GM15510 (cell line): Measurements from ENCODE around the gene ZDHHC6.

ENCODE experiments used
- POLR2A ChIP-seq: IDR thresholded peaks from 3 replicates; pipeline ENCODE4 v1.6.1; 2011; ENCODE audit warnings: borderline replicate concordance; ENCODE audit not compliant: insufficient read length; ENCODE audit errors: extremely low read depth

The ZDHHC6 gene

GRCh38 chr10:112409755-112410154, 37.0 kb downstream of the ZDHHC6 start:
- no peak for TF ChIP-seq POLR2A

- no peak for TF ChIP-seq POLR2A
These were observed 37.4 kb downstream of the ZDHHC6 start for GRCh38 chr10:112409299-112409698.

DNA sequence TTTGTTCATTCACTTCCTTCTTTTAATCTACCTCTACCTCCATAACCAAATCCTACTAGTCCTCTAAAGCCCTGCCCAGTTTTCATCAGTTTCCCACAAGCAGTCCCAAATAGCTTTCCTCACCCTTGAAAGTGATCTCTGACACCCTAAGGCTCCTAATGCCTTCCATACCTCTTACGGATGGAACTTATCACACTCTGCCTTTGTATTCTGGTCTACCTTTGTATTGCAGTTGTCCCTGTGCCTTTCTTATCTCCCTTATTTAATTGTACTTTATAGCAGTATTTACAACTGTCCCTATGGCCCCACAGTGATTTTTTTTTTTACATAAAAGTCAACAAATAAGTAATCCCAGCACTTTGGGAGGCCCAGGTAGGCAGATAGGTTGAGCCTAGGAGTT, 39.0 kb downstream of the ZDHHC6 start:
- no peak for TF ChIP-seq POLR2A

DNA sequence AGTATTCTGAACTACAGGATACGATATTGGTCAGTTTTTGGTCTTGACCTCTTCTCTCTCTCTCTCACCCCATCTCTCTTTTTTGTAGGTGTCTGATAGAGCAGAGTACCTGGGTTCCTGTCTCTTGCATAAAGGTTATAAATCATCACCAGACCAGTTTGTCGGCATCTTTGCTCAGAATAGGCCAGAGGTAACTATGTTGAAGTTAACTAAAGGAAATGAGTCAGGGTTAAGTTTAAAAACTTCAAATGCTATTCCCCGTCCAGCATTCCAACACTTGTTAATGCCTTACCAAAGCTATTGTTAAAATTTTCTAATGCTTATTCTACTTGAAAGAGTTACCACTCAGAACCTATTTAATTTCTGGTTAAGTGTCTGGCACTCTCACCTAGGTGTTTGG, 42.1 kb downstream of the ZDHHC6 start:
- no peak for TF ChIP-seq POLR2A

GRCh38 chr10:112402917-112403316, 43.8 kb downstream of the ZDHHC6 start:
- TF ChIP-seq POLR2A, result no peak

DNA sequence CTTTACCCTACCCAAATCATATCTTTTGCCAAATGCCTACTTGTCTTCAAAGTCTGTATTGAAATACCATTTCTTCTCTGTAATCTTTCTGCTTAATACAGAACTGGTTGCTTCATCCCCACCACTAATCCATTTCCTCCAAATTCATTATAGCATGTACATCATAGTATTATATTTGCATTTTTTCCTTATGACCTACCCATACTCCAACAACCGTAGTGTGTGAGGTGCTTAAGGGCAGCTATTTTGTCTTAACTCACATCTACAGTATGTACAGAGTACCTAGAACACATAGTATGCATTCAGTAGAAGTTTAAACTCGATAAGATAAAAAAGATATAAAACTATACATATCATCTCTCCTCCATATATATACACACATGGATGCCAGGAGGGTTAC, 49.1 kb downstream of the ZDHHC6 start:
- no peak for TF ChIP-seq POLR2A

- TF ChIP-seq POLR2A, result no peak
These were observed 50.7 kb downstream of the ZDHHC6 start for GRCh38 chr10:112395809-112396530.

- TF ChIP-seq POLR2A, result no peak
These were observed 52.2 kb downstream of the ZDHHC6 start for GRCh38 chr10:112394475-112394875.

- TF ChIP-seq POLR2A, result no peak
These were observed 52.9 kb downstream of the ZDHHC6 start for GRCh38 chr10:112393827-112394226.

DNA sequence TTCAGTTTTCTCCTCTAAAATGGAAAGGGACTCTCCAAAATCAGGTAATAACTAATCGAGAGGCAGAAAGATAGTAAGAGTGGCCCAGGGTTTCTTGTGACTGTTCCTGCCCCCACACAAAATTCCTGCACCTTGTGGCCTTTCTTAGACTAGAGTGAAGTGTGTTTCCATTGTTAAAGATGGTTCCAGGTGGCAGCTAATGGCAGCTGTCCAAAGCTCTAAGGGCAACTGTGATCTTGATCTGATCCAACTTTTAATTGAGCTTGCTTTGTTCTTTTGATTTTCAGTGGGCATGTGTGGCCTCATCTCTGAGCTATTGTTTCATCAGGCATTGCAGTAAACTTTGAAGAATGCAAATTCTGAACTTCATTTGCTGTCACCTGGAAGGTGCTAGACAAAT, 53.4 kb downstream of the ZDHHC6 start:
- TF ChIP-seq POLR2A, result no peak

DNA sequence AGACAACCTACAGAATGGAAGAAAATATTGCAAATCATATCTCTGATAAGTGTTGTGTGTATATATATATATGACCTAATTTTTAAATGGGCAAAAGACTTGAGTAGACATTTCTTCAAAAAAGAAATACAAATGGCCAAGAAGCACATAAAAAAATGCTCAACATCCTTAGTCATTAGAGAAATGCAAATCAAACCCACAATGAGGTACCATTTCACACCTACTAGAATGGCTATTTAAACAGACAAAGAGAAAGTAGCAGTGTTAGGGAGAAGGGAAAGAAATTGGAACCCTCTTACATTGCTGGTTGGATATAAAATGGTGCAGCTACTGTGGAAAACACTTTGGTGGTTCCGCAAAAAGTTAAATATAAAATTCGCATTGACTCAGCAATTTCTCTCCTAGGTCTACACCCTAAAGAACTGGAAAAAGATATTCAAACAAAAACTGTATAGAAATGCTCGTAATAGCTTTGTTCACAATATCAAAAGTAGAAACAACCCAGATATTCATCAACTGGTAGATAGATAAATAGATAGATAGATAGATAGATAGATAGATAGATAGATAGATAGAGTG, 56.5 kb downstream of the ZDHHC6 start:
- TF ChIP-seq POLR2A, result no peak

GRCh38 chr10:112389271-112389822, 57.4 kb downstream of the ZDHHC6 start:
- TF ChIP-seq POLR2A, result no peak

DNA sequence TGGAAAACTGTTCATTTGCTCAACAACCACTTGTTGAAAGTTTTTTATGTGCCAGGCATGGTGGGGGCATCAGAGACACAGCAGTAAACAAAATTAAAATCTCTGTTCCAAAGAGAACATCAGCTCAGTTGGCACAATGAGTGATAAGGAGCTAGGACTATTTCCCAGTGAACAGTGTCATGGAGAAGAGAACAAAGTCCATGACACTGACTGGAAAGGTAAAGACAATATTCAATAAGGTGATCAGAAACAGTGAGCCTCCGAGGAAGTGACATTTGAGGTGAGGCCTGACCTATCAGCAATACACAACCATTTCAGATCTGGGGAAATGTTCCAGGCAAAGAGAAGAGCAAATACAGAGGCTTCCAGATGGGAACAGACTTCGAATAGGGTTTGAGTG, 58.2 kb downstream of the ZDHHC6 start:
- no peak for TF ChIP-seq POLR2A

DNA sequence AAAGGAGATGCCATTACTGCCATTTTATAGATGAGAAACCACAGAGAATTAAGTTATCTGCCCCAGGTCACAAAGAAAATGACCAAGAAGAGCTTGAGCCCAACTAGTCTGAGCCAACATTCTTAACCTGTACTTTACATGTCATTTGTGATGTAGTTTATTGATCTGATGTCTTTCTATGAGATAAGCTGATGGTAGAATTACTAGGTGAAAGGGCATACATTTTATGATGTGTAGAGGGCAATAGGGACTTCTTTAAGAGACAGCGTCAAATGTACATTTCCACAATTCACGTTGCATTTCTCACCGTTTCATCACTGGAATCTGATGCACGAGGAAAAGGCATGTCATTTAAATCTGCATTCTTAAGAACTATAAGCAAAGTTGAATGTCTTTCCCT, 61.5 kb downstream of the ZDHHC6 start:
- no peak for TF ChIP-seq POLR2A

DNA sequence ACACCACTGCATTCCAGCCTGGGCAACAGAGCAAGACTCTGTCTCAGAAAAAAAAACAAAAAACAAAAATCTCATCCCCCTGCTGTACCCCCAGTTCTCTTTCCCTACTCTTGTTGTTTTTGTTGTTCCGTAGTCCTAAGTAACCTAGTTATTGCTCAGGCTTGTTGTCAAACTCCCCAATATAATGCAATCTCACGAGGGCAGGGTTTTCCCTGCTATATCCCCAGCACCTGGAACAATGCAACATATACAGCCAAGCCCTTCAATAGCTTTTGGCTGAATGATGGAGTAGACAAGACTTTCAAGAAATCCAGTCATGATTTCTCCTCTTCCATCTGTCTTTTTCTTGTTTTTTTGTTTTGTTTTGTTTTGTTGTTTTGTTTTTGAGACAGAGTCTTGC, 62.6 kb downstream of the ZDHHC6 start:
- TF ChIP-seq POLR2A, result no peak

DNA sequence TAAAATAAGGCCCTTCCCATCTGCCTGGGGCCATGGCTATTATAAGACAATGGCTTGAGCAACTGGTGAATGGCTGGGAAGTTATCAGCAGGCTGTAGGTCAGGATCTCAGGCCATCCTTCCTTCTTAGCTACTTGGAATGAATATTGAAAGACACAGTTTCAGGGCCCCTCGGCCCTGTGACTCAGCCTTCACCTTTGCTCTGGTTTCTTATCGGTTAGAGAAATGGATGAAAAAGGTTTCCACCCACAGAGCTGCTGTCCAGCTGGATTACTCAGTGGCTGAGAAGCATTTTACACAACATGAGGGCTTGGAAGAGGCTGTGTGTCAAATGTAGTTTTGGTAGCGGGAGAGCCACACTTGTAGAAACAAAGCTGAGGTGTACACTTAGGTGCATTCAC, 63.4 kb downstream of the ZDHHC6 start:
- no peak for TF ChIP-seq POLR2A

DNA sequence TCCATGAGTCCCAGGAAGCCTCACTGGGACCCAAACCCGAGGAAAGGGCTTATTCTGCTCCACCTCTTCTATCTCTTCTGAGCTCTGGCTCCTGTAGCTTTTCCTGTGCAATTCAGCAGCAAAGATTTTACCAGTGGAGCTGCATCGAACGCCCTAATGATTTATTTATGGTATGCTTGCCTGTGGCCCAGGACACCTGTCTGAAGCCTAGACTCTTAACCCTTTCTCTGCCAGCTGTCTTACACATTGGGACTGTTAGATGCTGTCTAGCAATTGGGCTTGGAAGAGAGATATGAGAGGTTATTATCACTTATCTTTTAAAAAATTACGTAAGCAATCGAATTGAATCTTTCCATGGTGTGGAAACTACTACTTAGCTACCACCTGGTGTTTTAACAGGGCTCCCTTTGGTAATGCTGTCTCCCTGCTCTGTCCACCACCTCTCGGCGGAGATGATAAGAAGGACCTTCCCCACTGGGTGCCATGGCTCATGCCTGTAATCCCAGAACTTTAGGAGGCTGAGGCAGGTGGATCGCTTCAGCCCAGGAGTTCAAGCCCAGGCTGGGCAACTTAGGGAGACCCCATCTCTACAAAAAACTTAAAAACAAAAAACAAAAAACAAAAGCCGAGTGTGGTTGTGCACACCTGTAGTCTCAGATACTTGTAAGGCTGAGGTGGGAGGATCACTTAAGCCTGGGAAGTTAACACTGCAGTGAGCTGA, 64.0 kb downstream of the ZDHHC6 start:
- no peak for TF ChIP-seq POLR2A
